HepG2 (cell line): ENCODE measurements around the gene TESK1. TPM values are rescaled to one million over a fixed set of nuclear protein-coding genes. Genes with fewer than 3 reads are reported as not detected.
A peak's percentile ranks its signal among the peaks of the same experiment; 100 is the strongest.

Source experiments
- DMAP1 ChIP-seq: IDR thresholded peaks from 2 replicates; pipeline ENCODE4 v1.6.1; 2016
- FOXA1 ChIP-seq, 2 experiments: fragments of 450-650 bp in 1 of 2; sonication (generic) in 1 of 2; formaldehyde crosslinking in 1 of 2; IDR thresholded peaks; 2 replicates each; pipeline versions ENCODE4 v1.4.0 to v1.6.1; 2016 to 2020; ENCODE audit warnings: missing genetic modification reagents in 1 of 2
- HMGXB4 ChIP-seq, 2 experiments: sonication (generic) in 1 of 2; formaldehyde crosslinking in 1 of 2; IDR thresholded peaks; 2 replicates each; pipeline versions ENCODE4 v1.4.0 to v1.6.1; 2018 to 2020; ENCODE audit warnings: missing genetic modification reagents in 2 of 2, borderline replicate concordance in 1 of 2, low read depth in 1 of 2, mild to moderate bottlenecking in 1 of 2, missing biosample characterization in 1 of 2
- HOMEZ ChIP-seq: IDR thresholded peaks from 2 replicates; pipeline ENCODE4 v1.6.1; 2016; ENCODE audit warnings: low read depth
- NCOA5 ChIP-seq: sonication (generic); formaldehyde crosslinking; IDR thresholded peaks from 2 replicates; pipeline ENCODE4 v1.4.0; 2020; ENCODE audit warnings: missing genetic modification reagents
- SRSF4 ChIP-seq: fragments of 200-400 bp; formaldehyde crosslinking; IDR thresholded peaks from one replicate; pipeline ENCODE4 v1.6.1; 2018; ENCODE audit warnings: mild to moderate bottlenecking, low read depth, low read length, moderate library complexity; ENCODE audit not compliant: poor library complexity, severe bottlenecking
- ZNF101 ChIP-seq: sonication (generic); formaldehyde crosslinking; IDR thresholded peaks from 2 replicates; pipeline ENCODE4 v1.4.0; 2020; ENCODE audit warnings: mild to moderate bottlenecking, low read depth, missing genetic modification reagents, borderline replicate concordance
- ZNF142 ChIP-seq: sonication (generic); formaldehyde crosslinking; IDR thresholded peaks from 2 replicates; pipeline ENCODE4 v1.4.0; 2020; ENCODE audit warnings: missing genetic modification reagents
- ZNF180 ChIP-seq: sonication (generic); formaldehyde crosslinking; IDR thresholded peaks from 2 replicates; pipeline ENCODE4 v1.4.0; 2020; ENCODE audit warnings: low read depth, missing genetic modification reagents, borderline replicate concordance
- ZNF264 ChIP-seq: sonication (generic); formaldehyde crosslinking; IDR thresholded peaks from 2 replicates; pipeline ENCODE4 v1.4.0; 2020; ENCODE audit warnings: missing genetic modification reagents
- ZNF329 ChIP-seq: sonication (generic); formaldehyde crosslinking; IDR thresholded peaks from 2 replicates; pipeline ENCODE4 v1.9.0; 2021; ENCODE audit warnings: low read depth, mild to moderate bottlenecking, missing genetic modification reagents
- ZNF382 ChIP-seq: sonication (generic); formaldehyde crosslinking; IDR thresholded peaks from 2 replicates; pipeline ENCODE4 v1.5.0; 2020; ENCODE audit warnings: missing genetic modification reagents, mild to moderate bottlenecking, borderline replicate concordance
- ZNF564 ChIP-seq: sonication (generic); formaldehyde crosslinking; IDR thresholded peaks from 2 replicates; pipeline ENCODE4 v1.8.1; 2023; ENCODE audit warnings: mild to moderate bottlenecking, missing genetic modification reagents
- polyA plus RNA-seq, 8 experiments: library from polyadenylated mRNA; depleted of rRNA in 3 of 8; stranded (reverse) in 7 of 8; unstranded in 1 of 8; fragments of >200 nt; fragmentation: Illumina TruSeq in 4 of 8; extraction: Trizol in 4 of 8; gene quantifications; 2 replicates each; pipeline versions ENCODE4 v1.2.1 to v1.2.3, GENCODE V29; 2011 to 2016; ENCODE audit warnings: low read depth in 4 of 8, missing spikeins in 1 of 8, mixed read lengths in 1 of 8; ENCODE audit not compliant: insufficient read depth in 1 of 8
- total RNA-seq, 5 experiments: library from RNA; depleted of rRNA; stranded (reverse); fragments of >200 nt; fragmentation: Illumina TruSeq; extraction: Trizol; gene quantifications; 2 replicates each; pipeline ENCODE4 v1.2.3, GENCODE V29; 2016; ENCODE audit warnings: low read depth in 1 of 5
- TF ChIP-seq, protein P1 (sequence below): sonication (generic); formaldehyde crosslinking; IDR thresholded peaks from 2 replicates; pipeline ENCODE4 v1.4.0; 2020; ENCODE audit warnings: missing genetic modification reagents
- TF ChIP-seq, protein P2 (sequence below): sonication (generic); formaldehyde crosslinking; IDR thresholded peaks from 2 replicates; pipeline ENCODE4 v1.4.0; 2020; ENCODE audit warnings: missing genetic modification reagents

Gene TESK1
- total and polyA plus RNA-seq, 2 of the 13 experiments (the other 11 are each of a cell fraction or from before 2014, with no cell fraction given) = 7.3 to 13.6 TPM

DNA sequence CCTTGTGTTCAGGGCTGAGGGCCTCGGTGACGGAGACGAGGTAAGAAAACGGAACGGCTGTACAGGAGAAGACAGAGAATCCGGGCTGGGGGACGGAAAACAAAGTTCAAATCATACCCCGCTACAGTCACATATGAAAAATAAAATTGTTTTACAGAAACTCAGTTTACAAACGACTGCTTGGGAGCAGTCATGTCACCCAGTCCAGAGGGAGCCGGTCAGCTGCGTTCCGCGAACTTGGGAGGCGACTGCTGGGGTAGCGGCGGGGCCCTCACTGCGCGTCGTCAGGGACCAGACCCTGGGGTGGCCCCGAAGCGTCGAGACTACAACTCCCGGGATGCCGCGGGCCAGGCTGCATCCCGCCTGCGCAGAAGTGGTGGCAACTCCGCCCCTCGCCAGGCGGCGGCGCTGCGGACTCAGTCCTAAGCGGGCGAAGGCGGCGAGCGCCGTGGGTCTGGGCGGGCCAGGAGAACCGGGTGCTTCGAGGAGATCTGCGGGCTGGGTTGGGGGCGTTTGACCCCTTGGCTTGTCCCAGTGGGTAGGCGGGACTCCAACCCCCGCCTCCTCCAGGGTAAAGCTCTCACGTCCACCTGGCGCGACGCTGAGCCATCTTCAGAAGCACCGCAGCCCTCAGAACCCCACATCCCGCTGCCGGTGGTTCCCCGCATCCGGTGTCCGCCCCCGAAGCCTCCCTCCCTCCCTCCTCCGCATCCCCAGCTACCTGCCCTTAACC is 41.6 kb downstream of the TESK1 start (continued):
- TF ChIP-seq ZNF142 (no peak), HMGXB4 (CRISPR knock-in tag; IDR thresholded peaks at IDR 0.05; ENCODE audit: borderline replicate concordance in 1 of 2, low read depth in 1 of 2) (peak; percentile 74 to 93), SRSF4 (no peak), ZNF382 (no peak), ZNF564 (CRISPR knock-in tag) (no peak), DMAP1 (peak; percentile 18; the same call in 1 of the 2 replicates), NCOA5 (CRISPR knock-in tag) (no peak), ZNF329 (CRISPR knock-in tag) (peak; percentile 79), ZNF264 (CRISPR knock-in tag) (no peak), FOXA1 (IDR thresholded peaks at IDR 0.05) (no peak), FOXA1 (CRISPR knock-in tag; IDR thresholded peaks at IDR 0.05) (no peak), HOMEZ (no peak), ZNF101 (CRISPR knock-in tag) (no peak), ZNF180 (CRISPR knock-in tag) (no peak)
- TF ChIP-seq, protein P1, sequence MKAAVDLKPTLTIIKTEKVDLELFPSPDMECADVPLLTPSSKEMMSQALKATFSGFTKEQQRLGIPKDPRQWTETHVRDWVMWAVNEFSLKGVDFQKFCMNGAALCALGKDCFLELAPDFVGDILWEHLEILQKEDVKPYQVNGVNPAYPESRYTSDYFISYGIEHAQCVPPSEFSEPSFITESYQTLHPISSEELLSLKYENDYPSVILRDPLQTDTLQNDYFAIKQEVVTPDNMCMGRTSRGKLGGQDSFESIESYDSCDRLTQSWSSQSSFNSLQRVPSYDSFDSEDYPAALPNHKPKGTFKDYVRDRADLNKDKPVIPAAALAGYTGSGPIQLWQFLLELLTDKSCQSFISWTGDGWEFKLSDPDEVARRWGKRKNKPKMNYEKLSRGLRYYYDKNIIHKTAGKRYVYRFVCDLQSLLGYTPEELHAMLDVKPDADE (CRISPR knock-in tag) = no peak
- TF ChIP-seq, protein P2, sequence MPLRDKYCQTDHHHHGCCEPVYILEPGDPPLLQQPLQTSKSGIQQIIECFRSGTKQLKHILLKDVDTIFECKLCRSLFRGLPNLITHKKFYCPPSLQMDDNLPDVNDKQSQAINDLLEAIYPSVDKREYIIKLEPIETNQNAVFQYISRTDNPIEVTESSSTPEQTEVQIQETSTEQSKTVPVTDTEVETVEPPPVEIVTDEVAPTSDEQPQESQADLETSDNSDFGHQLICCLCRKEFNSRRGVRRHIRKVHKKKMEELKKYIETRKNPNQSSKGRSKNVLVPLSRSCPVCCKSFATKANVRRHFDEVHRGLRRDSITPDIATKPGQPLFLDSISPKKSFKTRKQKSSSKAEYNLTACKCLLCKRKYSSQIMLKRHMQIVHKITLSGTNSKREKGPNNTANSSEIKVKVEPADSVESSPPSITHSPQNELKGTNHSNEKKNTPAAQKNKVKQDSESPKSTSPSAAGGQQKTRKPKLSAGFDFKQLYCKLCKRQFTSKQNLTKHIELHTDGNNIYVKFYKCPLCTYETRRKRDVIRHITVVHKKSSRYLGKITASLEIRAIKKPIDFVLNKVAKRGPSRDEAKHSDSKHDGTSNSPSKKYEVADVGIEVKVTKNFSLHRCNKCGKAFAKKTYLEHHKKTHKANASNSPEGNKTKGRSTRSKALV (CRISPR knock-in tag) = peak; percentile 11; the same call in 1 of the 2 replicates
